K562 (cell line): ENCODE data around the gene TRAF1. TPM values are rescaled to one million over a fixed set of nuclear protein-coding genes. Genes with fewer than 3 reads are reported as not detected.

Experiments used
- ATAC-seq: fragments of 200-7000 bp; cut with Tn5 transposase; 3 replicates; pipeline ENCODE4 v1.9.1; 2020; ENCODE audit warnings: moderate library complexity
- BruUV-seq: library from RNA; stranded (reverse); fragments of 400-500 nt; replicated peaks from 2 replicates; lab custom pipeline; 2021; lab: Mats Ljungman, UMichigan
- CTCF ChIA-PET: fragments of 300-600 bp; formaldehyde crosslinking; extraction: SDS; loops from one replicate; lab custom pipeline; 2021; ENCODE audit warnings: low intra/inter-chr PET ratio; lab: Yijun Ruan, JAX
- POLR2A ChIA-PET: fragments of 300-600, 350-650 bp; sonication (Branson Sonifier 250); formaldehyde crosslinking; extraction: SDS; loops from one replicate; lab custom pipeline; 2021; ENCODE audit warnings: antibody characterized with exemption, inconsistent platforms; lab: Yijun Ruan, JAX
- DNase-seq, 4 experiments: peaks; one replicate each; pipeline versions ENCODE4 v3.0.0 to v3.0.0-alpha.2; 2011 to 2018; ENCODE audit warnings: low spot score in 3 of 4, mixed read lengths in 3 of 4; ENCODE audit errors: extremely low read depth in 1 of 4
- FAIRE-seq: peaks from 2 replicates; lab custom pipeline; 2011; peaks lifted over from hg19 to GRCh38; lab: Jason Lieb, UNC
- H2AFZ ChIP-seq: 2 replicates; pipeline ENCODE4 v1.6.0; 2011; ENCODE audit warnings: low read depth, low read length, control low read depth, inconsistent platforms
- H3K27ac ChIP-seq: fragments of 200-600 bp; 3 replicates; pipeline ENCODE4 v1.8.0; 2011; ENCODE audit warnings: low read depth, mild to moderate bottlenecking, control low read depth, inconsistent platforms, low read length, moderate library complexity, mixed read lengths; ENCODE audit errors: extremely low read depth
- H3K27me3 ChIP-seq, 2 experiments: fragments of 300-600 bp in 1 of 2; 2 replicates in 1 of 2; 3 replicates in 1 of 2; pipeline versions ENCODE4 v1.6.0 to v1.8.0; 2011; ENCODE audit warnings: inconsistent platforms in 2 of 2, low read length in 2 of 2, mild to moderate bottlenecking in 1 of 2, mixed read lengths in 1 of 2, moderate library complexity in 1 of 2; ENCODE audit not compliant: control insufficient read depth in 2 of 2, insufficient read depth in 2 of 2
- H3K36me3 ChIP-seq: fragments of 300-600 bp; 3 replicates; pipeline ENCODE4 v1.8.0; 2011; ENCODE audit warnings: mild to moderate bottlenecking, low read length, inconsistent platforms; ENCODE audit not compliant: control insufficient read depth, insufficient read depth
- H3K4me1 ChIP-seq, 2 experiments: fragments of 200-600 bp in 1 of 2; replicated peaks in 1 of 2; 2 replicates in 1 of 2; 3 replicates in 1 of 2; pipeline versions ENCODE4 v1.5.1 to v1.8.0; 2011; ENCODE audit warnings: inconsistent platforms in 2 of 2, low read length in 2 of 2, mild to moderate bottlenecking in 1 of 2, mixed read lengths in 1 of 2, moderate library complexity in 1 of 2; ENCODE audit not compliant: control insufficient read depth in 2 of 2, insufficient read depth in 2 of 2
- H3K4me2 ChIP-seq: 2 replicates; pipeline ENCODE4 v1.6.1; 2011; ENCODE audit warnings: low read length, control low read depth, inconsistent platforms, mixed read lengths; ENCODE audit not compliant: insufficient read depth
- H3K4me3 ChIP-seq: fragments of 200-600 bp; sonication (generic), shearing (Covaris generic); 2 replicates; pipeline ENCODE4 v1.5.1; 2016; ENCODE audit warnings: control low read depth, inconsistent platforms
- H3K79me2 ChIP-seq: fragments of 200-600 bp; 3 replicates; pipeline ENCODE4 v1.8.0; 2011; ENCODE audit warnings: low read length, inconsistent platforms; ENCODE audit not compliant: control insufficient read depth, insufficient read depth
- H3K9ac ChIP-seq, 2 experiments: 2 replicates each; pipeline versions ENCODE4 v1.6.0 to v1.6.1; 2011; ENCODE audit warnings: low read depth in 2 of 2, low read length in 2 of 2, control low read depth in 1 of 2, inconsistent platforms in 1 of 2, mild to moderate bottlenecking in 1 of 2, mixed read lengths in 1 of 2; ENCODE audit not compliant: insufficient read depth in 1 of 2
- H3K9me1 ChIP-seq: one replicate; pipeline ENCODE4 v1.6.0; 2011; ENCODE audit warnings: inconsistent platforms, mild to moderate bottlenecking, low read length, moderate library complexity; ENCODE audit not compliant: control insufficient read depth, insufficient read depth
- H3K9me3 ChIP-seq: replicated peaks from 2 replicates; pipeline ENCODE4 v1.5.1; 2011; ENCODE audit warnings: low read depth, low read length, inconsistent platforms; ENCODE audit not compliant: control insufficient read depth, insufficient read depth
- H4K20me1 ChIP-seq: replicated peaks from 2 replicates; pipeline ENCODE4 v1.6.1; 2011; ENCODE audit warnings: low read length, inconsistent platforms, mixed read lengths; ENCODE audit not compliant: control insufficient read depth, insufficient read depth
- JUN ChIP-seq, 2 experiments: sonication (generic) in 1 of 2; formaldehyde crosslinking in 1 of 2; IDR thresholded peaks; 2 replicates each; pipeline versions ENCODE4 v1.6.1 to v1.8.0; 2012 to 2022; ENCODE audit warnings: borderline replicate concordance in 2 of 2, mild to moderate bottlenecking in 2 of 2, improper control_type of control experiment in 1 of 2, low read depth in 1 of 2, low read length in 1 of 2, missing genetic modification reagents in 1 of 2
- JUNB ChIP-seq: fragments of 450-650 bp; formaldehyde crosslinking; conservative IDR thresholded peaks from 2 replicates; pipeline ENCODE4 v1.4.0; 2020; ENCODE audit warnings: mild to moderate bottlenecking
- NELFE ChIP-seq: IDR thresholded peaks from 2 replicates; pipeline ENCODE4 v1.6.1; 2011; ENCODE audit warnings: mild to moderate bottlenecking; ENCODE audit not compliant: insufficient read depth, insufficient read length
- TEAD4 ChIP-seq, 2 experiments: sonication (generic) in 1 of 2; formaldehyde crosslinking in 1 of 2; IDR thresholded peaks; 2 replicates each; pipeline versions ENCODE4 v1.6.1 to v1.8.0; 2012 to 2022; ENCODE audit warnings: borderline replicate concordance in 1 of 2, inconsistent platforms in 1 of 2, low read length in 1 of 2, mild to moderate bottlenecking in 1 of 2, missing genetic modification reagents in 1 of 2
- THRAP3 ChIP-seq: fragments of 450-650 bp; IDR thresholded peaks from 2 replicates; pipeline ENCODE4 v1.6.1; 2016; ENCODE audit warnings: mild to moderate bottlenecking, inconsistent platforms, borderline replicate concordance
- WGBS: fragments of 100-300 bp; shearing (Covaris generic); methylation state at CpG from one replicate; pipeline ENCODE4 v1.1.6; 2016; ENCODE audit warnings: low coverage, mixed read lengths; ENCODE audit not compliant: insufficient coverage; ENCODE audit errors: missing lambda C conversion rate; 5-methylcytosine and 5-hydroxymethylcytosine counted together
- in situ Hi-C: fragments of 300-500 bp; cut with MboI; formaldehyde crosslinking; loops from 4 replicates; pipeline ENCODE4 v1.15.0; 2018; ENCODE audit warnings: inconsistent platforms, mixed read lengths
- intact Hi-C: fragments of 100-400 bp; cut with micrococcal nuclease; formaldehyde crosslinking; loops from 2 replicates; pipeline ENCODE4 v1.14.2; 2022
- polyA plus RNA-seq, 8 experiments: library from polyadenylated mRNA; depleted of rRNA in 4 of 8; stranded (reverse) in 5 of 8; unstranded in 3 of 8; fragments of >200 nt; fragmentation: Nextera tagmentation in 2 of 8; fragmentation: Illumina TruSeq in 1 of 8; extraction: Ambion mirVana in 2 of 8; extraction: Trizol in 1 of 8; gene quantifications; 2 replicates each; pipeline versions ENCODE4 v1.2.1 to v1.2.3, GENCODE V29; 2011 to 2014; ENCODE audit warnings: inconsistent platforms in 1 of 8, missing spikeins in 1 of 8
- total RNA-seq, 7 experiments: library from RNA; depleted of rRNA in 6 of 7; stranded (reverse); fragments of >200 nt in 6 of 7; fragmentation: Illumina TruSeq in 2 of 7; extraction: Trizol in 2 of 7; gene quantifications; 2 replicates each; pipeline versions ENCODE4 v1.2.1 to v1.2.3, GENCODE V29; 2011 to 2021; ENCODE audit warnings: low replicate concordance in 1 of 7
- TF ChIP-seq, protein P1 (sequence below): fragments of 250-450 bp; sonication (Bioruptor Pico); IDR thresholded peaks from 2 replicates; pipeline ENCODE4 v1.6.1; 2021; ENCODE audit warnings: mild to moderate bottlenecking

Gene TRAF1
- total and polyA plus RNA-seq, 9 of the 15 experiments (the other 6 are each of a cell fraction or from before 2014, with no cell fraction given), result 0.01 to 1.1 (median 0.04) TPM; not detected in 2

- Histone ChIP-seq H3K4me3 (no peak overlapping the region), H3K79me2 (no peaks in the 10 kb centered on the region), H3K4me2 (no peak overlapping the region), H3K36me3 (peaks cover 56% of the 10 kb centered on the region), H4K20me1 (no peaks in the 10 kb centered on the region), H3K9me3 (no peaks in the 10 kb centered on the region)
- intact Hi-C loops, result no loop called here
- CTCF ChIA-PET, result no interaction called here
- FAIRE-seq (no peak), DNase-seq (no peak), ATAC-seq (no peak)
- 83% methylated on average over 6 of the region's 6 CpGs for WGBS
- TF ChIP-seq JUN (IDR thresholded peaks at IDR 0.05; ENCODE audit: borderline replicate concordance, low read depth, low read length), result no peak
- 0 out of 2 replicates have a peak, but pooled peaks have one; percentile 50 for TF ChIP-seq JUN (CRISPR knock-in tag; IDR thresholded peaks at IDR 0.05; ENCODE audit: borderline replicate concordance)
- no peak for TF ChIP-seq THRAP3
- TF ChIP-seq NELFE, result no peak
- no peak for TF ChIP-seq JUNB (CRISPR knock-in tag)
- TF ChIP-seq TEAD4 (IDR thresholded peaks at IDR 0.05; ENCODE audit: low read length), result no peak
- 0 out of 2 replicates have a peak, but pooled peaks have one; percentile 55 for TF ChIP-seq TEAD4 (CRISPR knock-in tag; IDR thresholded peaks at IDR 0.05; ENCODE audit: borderline replicate concordance)
- TF ChIP-seq, protein P1, sequence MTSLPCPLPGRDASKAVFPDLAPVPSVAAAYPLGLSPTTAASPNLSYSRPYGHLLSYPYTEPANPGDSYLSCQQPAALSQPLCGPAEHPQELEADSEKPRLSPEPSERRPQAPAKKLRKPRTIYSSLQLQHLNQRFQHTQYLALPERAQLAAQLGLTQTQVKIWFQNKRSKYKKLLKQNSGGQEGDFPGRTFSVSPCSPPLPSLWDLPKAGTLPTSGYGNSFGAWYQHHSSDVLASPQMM (CRISPR knock-in tag), result peak; percentile 48; the same call in 1 of the 2 replicates
- TF ChIP-seq, all 486 proteins: peak for 3
- H3K9ac ChIP-seq, result no peak overlapping the region
- no TSS peak for BruUV-seq
- H3K27ac ChIP-seq, result no peak overlapping the region
- H3K9me1 ChIP-seq, result peaks cover 5% of the 10 kb centered on the region
- no peaks in the 10 kb centered on the region for H3K27me3 ChIP-seq
- H3K4me1 ChIP-seq, result peaks cover 0 to 3% of the 10 kb centered on the region in 2 experiments; a peak in 1 of 5 replicates
- POLR2A ChIA-PET, result interaction anchor here (0.7 to 5.9 kb wide), 9 partner anchors 8 to 268 kb away, joined by 3 to 78 read pairs (median 4); partner anchors contain the start of gene PSMD5
- no peak overlapping the region for H2AFZ ChIP-seq
- in situ Hi-C loops, result no loop called here
These were observed 73.4 kb downstream of the TRAF1 start for GRCh38 chr9:120853198-120853597.

Other genes with a start within 250 kb of the TRAF1 start
- 3.3 and 3.7 TPM in 2 replicates for gene MEGF9, start 212.3 kb downstream of the TRAF1 start, total RNA-seq (2014; rRNA removed)
- gene MEGF9, start 212.3 kb downstream of the TRAF1 start, total RNA-seq (2014; rRNA removed; fragmentation: Illumina TruSeq; extraction: Trizol), result 5.7 and 5.8 TPM in 2 replicates
- 4.3 TPM in 2 replicates for gene MEGF9, start 212.3 kb downstream of the TRAF1 start, total RNA-seq (2015; rRNA removed; fragmentation: Illumina TruSeq; extraction: Trizol)
- 5.2 TPM in 2 replicates for gene MEGF9, start 212.3 kb downstream of the TRAF1 start, total RNA-seq (2021)
- 2.5 and 3.8 TPM in 2 replicates for gene MEGF9, start 212.3 kb downstream of the TRAF1 start, polyA plus RNA-seq (2011; rRNA removed)
- 5.6 and 6.2 TPM in 2 replicates for gene MEGF9, start 212.3 kb downstream of the TRAF1 start, polyA plus RNA-seq (2014; fragmentation: Illumina TruSeq; extraction: Trizol)
- gene MEGF9, start 212.3 kb downstream of the TRAF1 start, polyA plus RNA-seq (2014; fragmentation: Nextera tagmentation; extraction: Ambion mirVana), result 1 to 10 TPM; 2.1 to 2.3 TPM
- gene MEGF9, start 212.3 kb downstream of the TRAF1 start, polyA plus RNA-seq (2014; rRNA removed), result 3.5 TPM in 2 replicates
- 24.5 and 26.8 TPM in 2 replicates for gene FBXW2, start 133.4 kb downstream of the TRAF1 start, total RNA-seq (2014; rRNA removed)
- 31.3 and 35.6 TPM in 2 replicates for gene FBXW2, start 133.4 kb downstream of the TRAF1 start, total RNA-seq (2014; rRNA removed; fragmentation: Illumina TruSeq; extraction: Trizol)
- gene FBXW2, start 133.4 kb downstream of the TRAF1 start, total RNA-seq (2015; rRNA removed; fragmentation: Illumina TruSeq; extraction: Trizol), result 27.6 and 28.1 TPM in 2 replicates
- gene FBXW2, start 133.4 kb downstream of the TRAF1 start, total RNA-seq (2021), result 46.7 and 50.0 TPM in 2 replicates
- 50.2 and 57.8 TPM in 2 replicates for gene FBXW2, start 133.4 kb downstream of the TRAF1 start, polyA plus RNA-seq (2011; rRNA removed)
- gene FBXW2, start 133.4 kb downstream of the TRAF1 start, polyA plus RNA-seq (2014; fragmentation: Illumina TruSeq; extraction: Trizol), result 28.0 and 29.9 TPM in 2 replicates
- 1 to 10 TPM; 2.5 to 2.9 TPM for gene FBXW2, start 133.4 kb downstream of the TRAF1 start, polyA plus RNA-seq (2014; fragmentation: Nextera tagmentation; extraction: Ambion mirVana)
- gene FBXW2, start 133.4 kb downstream of the TRAF1 start, polyA plus RNA-seq (2014; rRNA removed), result 40.6 and 46.9 TPM in 2 replicates
- 51.0 and 55.3 TPM in 2 replicates for gene PSMD5, start 83.9 kb downstream of the TRAF1 start, total RNA-seq (2014; rRNA removed)
- 76.3 and 83.0 TPM in 2 replicates for gene PSMD5, start 83.9 kb downstream of the TRAF1 start, total RNA-seq (2014; rRNA removed; fragmentation: Illumina TruSeq; extraction: Trizol)
- gene PSMD5, start 83.9 kb downstream of the TRAF1 start, total RNA-seq (2015; rRNA removed; fragmentation: Illumina TruSeq; extraction: Trizol), result 65.1 and 72.5 TPM in 2 replicates
- 136 and 148 TPM in 2 replicates for gene PSMD5, start 83.9 kb downstream of the TRAF1 start, total RNA-seq (2021)
- gene PSMD5, start 83.9 kb downstream of the TRAF1 start, polyA plus RNA-seq (2011; rRNA removed), result 107 and 148 TPM in 2 replicates
- gene PSMD5, start 83.9 kb downstream of the TRAF1 start, polyA plus RNA-seq (2014; fragmentation: Illumina TruSeq; extraction: Trizol), result 90.1 and 114 TPM in 2 replicates
- gene PSMD5, start 83.9 kb downstream of the TRAF1 start, polyA plus RNA-seq (2014; fragmentation: Nextera tagmentation; extraction: Ambion mirVana), result 10 to 100 TPM; 46.4 to 60.9 TPM
- gene PSMD5, start 83.9 kb downstream of the TRAF1 start, polyA plus RNA-seq (2014; rRNA removed), result 89.4 and 95.6 TPM in 2 replicates
- gene PHF19, start 49.6 kb downstream of the TRAF1 start, total RNA-seq (2014; rRNA removed), result 255 and 312 TPM in 2 replicates
- 191 and 211 TPM in 2 replicates for gene PHF19, start 49.6 kb downstream of the TRAF1 start, total RNA-seq (2014; rRNA removed; fragmentation: Illumina TruSeq; extraction: Trizol)
- 240 and 241 TPM in 2 replicates for gene PHF19, start 49.6 kb downstream of the TRAF1 start, total RNA-seq (2015; rRNA removed; fragmentation: Illumina TruSeq; extraction: Trizol)
- 372 and 373 TPM in 2 replicates for gene PHF19, start 49.6 kb downstream of the TRAF1 start, total RNA-seq (2021)
- 403 and 414 TPM in 2 replicates for gene PHF19, start 49.6 kb downstream of the TRAF1 start, polyA plus RNA-seq (2011; rRNA removed)
- gene PHF19, start 49.6 kb downstream of the TRAF1 start, polyA plus RNA-seq (2014; fragmentation: Illumina TruSeq; extraction: Trizol), result 292 and 365 TPM in 2 replicates
- gene PHF19, start 49.6 kb downstream of the TRAF1 start, polyA plus RNA-seq (2014; fragmentation: Nextera tagmentation; extraction: Ambion mirVana), result 100 to 1,000 TPM in 1 of 2 experiments, 10 to 100 TPM in 1; 95.8 to 140 TPM
- gene PHF19, start 49.6 kb downstream of the TRAF1 start, polyA plus RNA-seq (2014; rRNA removed), result 312 TPM in 2 replicates
- gene C5, start 123.5 kb upstream of the TRAF1 start, total RNA-seq (2014; rRNA removed), result 0.41 and 0.86 TPM in 2 replicates
- gene C5, start 123.5 kb upstream of the TRAF1 start, total RNA-seq (2014; rRNA removed; fragmentation: Illumina TruSeq; extraction: Trizol), result 0.51 and 0.65 TPM in 2 replicates
- 0.79 and 0.91 TPM in 2 replicates for gene C5, start 123.5 kb upstream of the TRAF1 start, total RNA-seq (2015; rRNA removed; fragmentation: Illumina TruSeq; extraction: Trizol)
- 0.42 and 0.56 TPM in 2 replicates for gene C5, start 123.5 kb upstream of the TRAF1 start, total RNA-seq (2021)
- 0.50 and 0.62 TPM in 2 replicates for gene C5, start 123.5 kb upstream of the TRAF1 start, polyA plus RNA-seq (2011; rRNA removed)
- gene C5, start 123.5 kb upstream of the TRAF1 start, polyA plus RNA-seq (2014; fragmentation: Illumina TruSeq; extraction: Trizol), result 0.32 and 0.34 TPM in 2 replicates
- gene C5, start 123.5 kb upstream of the TRAF1 start, polyA plus RNA-seq (2014; fragmentation: Nextera tagmentation; extraction: Ambion mirVana), result under 1 TPM; 0.08 to 0.15 TPM
- 0.27 and 0.81 TPM in 2 replicates for gene C5, start 123.5 kb upstream of the TRAF1 start, polyA plus RNA-seq (2014; rRNA removed)
- 16.9 and 18.3 TPM in 2 replicates for gene CNTRL, start 148.2 kb upstream of the TRAF1 start, total RNA-seq (2014; rRNA removed)
- 28.9 and 34.2 TPM in 2 replicates for gene CNTRL, start 148.2 kb upstream of the TRAF1 start, total RNA-seq (2014; rRNA removed; fragmentation: Illumina TruSeq; extraction: Trizol)
- 25.8 and 27.3 TPM in 2 replicates for gene CNTRL, start 148.2 kb upstream of the TRAF1 start, total RNA-seq (2015; rRNA removed; fragmentation: Illumina TruSeq; extraction: Trizol)
- 19.0 and 20.5 TPM in 2 replicates for gene CNTRL, start 148.2 kb upstream of the TRAF1 start, total RNA-seq (2021)
- 25.4 and 28.0 TPM in 2 replicates for gene CNTRL, start 148.2 kb upstream of the TRAF1 start, polyA plus RNA-seq (2011; rRNA removed)
- 22.2 and 24.0 TPM in 2 replicates for gene CNTRL, start 148.2 kb upstream of the TRAF1 start, polyA plus RNA-seq (2014; fragmentation: Illumina TruSeq; extraction: Trizol)
- 10 to 100 TPM in 1 of 2 experiments, 1 to 10 TPM in 1; 9.2 to 10.5 TPM for gene CNTRL, start 148.2 kb upstream of the TRAF1 start, polyA plus RNA-seq (2014; fragmentation: Nextera tagmentation; extraction: Ambion mirVana)
- gene CNTRL, start 148.2 kb upstream of the TRAF1 start, polyA plus RNA-seq (2014; rRNA removed), result 16.1 and 19.1 TPM in 2 replicates